WTC11 (cell line): Measurements from ENCODE around the gene CDH13. TPM values are rescaled to one million over a fixed set of nuclear protein-coding genes. Genes with fewer than 3 reads are reported as not detected.

Experiments
- ATAC-seq: fragments of 200-7000 bp; cut with Tn5 transposase; 2 replicates; pipeline ENCODE4 v1.10.0; 2021; ENCODE audit warnings: mild to moderate bottlenecking, moderate library complexity
- CTCF ChIA-PET: fragments of 300-600 bp; sonication (Branson Sonifier 250); formaldehyde crosslinking; loops from one replicate; lab custom pipeline; 2021; ENCODE audit warnings: antibody characterized with exemption; lab: Charles Lee
- POLR2A ChIA-PET: fragments of 350-600 bp; sonication (Branson Sonifier 250); formaldehyde crosslinking; loops from one replicate; lab custom pipeline; 2021; ENCODE audit warnings: antibody characterized with exemption; lab: Charles Lee
- DNase-seq: peaks from one replicate; pipeline ENCODE4 v3.0.0; 2021; ENCODE audit warnings: low spot score
- H3K27ac Mint-ChIP-seq: 2 replicates; pipeline ENCODE4 v1.8.0; 2021; ENCODE audit warnings: mixed read lengths
- H3K27me3 Mint-ChIP-seq: 2 replicates; pipeline ENCODE4 v1.8.0; 2021; ENCODE audit warnings: low read depth, mild to moderate bottlenecking, moderate library complexity, mixed read lengths
- H3K36me3 Mint-ChIP-seq: 2 replicates; pipeline ENCODE4 v1.8.0; 2021; ENCODE audit warnings: mixed read lengths
- H3K4me1 Mint-ChIP-seq: 2 replicates; pipeline ENCODE4 v1.8.0; 2022; ENCODE audit warnings: mixed read lengths
- H3K4me3 Mint-ChIP-seq: 2 replicates; pipeline ENCODE4 v1.8.0; 2021; ENCODE audit warnings: mild to moderate bottlenecking, moderate library complexity, mixed read lengths
- H3K9me3 Mint-ChIP-seq: 2 replicates; pipeline ENCODE4 v1.8.0; 2021; ENCODE audit warnings: mixed read lengths
- AFF4 ChIP-seq: sonication (generic); formaldehyde crosslinking; IDR thresholded peaks from 2 replicates; pipeline ENCODE4 v1.8.1; 2023; ENCODE audit warnings: mild to moderate bottlenecking, missing genetic modification reagents, borderline replicate concordance
- ATF1 ChIP-seq: sonication (generic); formaldehyde crosslinking; IDR thresholded peaks from 2 replicates; pipeline ENCODE4 v1.8.1; 2023; ENCODE audit warnings: mild to moderate bottlenecking, moderate library complexity, missing genetic modification reagents
- CDX4 ChIP-seq: fragments of 250-450 bp; sonication (Bioruptor Pico); IDR thresholded peaks from 2 replicates; pipeline ENCODE4 v1.9.0; 2021; ENCODE audit warnings: moderate library complexity, mild to moderate bottlenecking, inconsistent platforms, borderline replicate concordance
- ESRRA ChIP-seq: sonication (generic); formaldehyde crosslinking; IDR thresholded peaks from 2 replicates; pipeline ENCODE4 v1.8.1; 2022; ENCODE audit warnings: mild to moderate bottlenecking, missing genetic modification reagents, borderline replicate concordance
- FOXJ3 ChIP-seq: sonication (generic); formaldehyde crosslinking; IDR thresholded peaks from 2 replicates; pipeline ENCODE4 v1.9.0; 2021; ENCODE audit warnings: missing genetic modification reagents, mild to moderate bottlenecking, borderline replicate concordance
- FOXP4 ChIP-seq: sonication (generic); formaldehyde crosslinking; IDR thresholded peaks from 2 replicates; pipeline ENCODE4 v1.8.0; 2022; ENCODE audit warnings: mild to moderate bottlenecking, missing genetic modification reagents
- GABPB1 ChIP-seq: sonication (generic); formaldehyde crosslinking; IDR thresholded peaks from 2 replicates; pipeline ENCODE4 v1.8.1; 2023; ENCODE audit warnings: mild to moderate bottlenecking, missing genetic modification reagents
- GRHL2 ChIP-seq: fragments of 250-450 bp; sonication (Bioruptor Pico); IDR thresholded peaks from 2 replicates; pipeline ENCODE4 v1.8.0; 2022; ENCODE audit warnings: mild to moderate bottlenecking, moderate library complexity; ENCODE audit not compliant: insufficient replicate concordance, severe bottlenecking
- HMGXB4 ChIP-seq: sonication (generic); formaldehyde crosslinking; IDR thresholded peaks from 2 replicates; pipeline ENCODE4 v1.8.1; 2023; ENCODE audit warnings: mild to moderate bottlenecking, moderate library complexity, missing genetic modification reagents
- IRF1 ChIP-seq: sonication (generic); formaldehyde crosslinking; IDR thresholded peaks from 2 replicates; pipeline ENCODE4 v1.8.0; 2023; ENCODE audit warnings: missing genetic modification reagents
- IRF2 ChIP-seq: sonication (generic); formaldehyde crosslinking; IDR thresholded peaks from 2 replicates; pipeline ENCODE4 v1.8.0; 2022; ENCODE audit warnings: low read depth, missing genetic modification reagents, borderline replicate concordance
- MLX ChIP-seq: sonication (generic); formaldehyde crosslinking; IDR thresholded peaks from 2 replicates; pipeline ENCODE4 v1.8.1; 2023; ENCODE audit warnings: mild to moderate bottlenecking, missing genetic modification reagents, moderate library complexity
- MYBL2 ChIP-seq: sonication (generic); formaldehyde crosslinking; IDR thresholded peaks from 2 replicates; pipeline ENCODE4 v1.8.1; 2023; ENCODE audit warnings: mild to moderate bottlenecking, moderate library complexity, missing genetic modification reagents
- SMAD3 ChIP-seq: sonication (generic); formaldehyde crosslinking; IDR thresholded peaks from 2 replicates; pipeline ENCODE4 v1.8.0; 2022; ENCODE audit warnings: missing genetic modification reagents, mild to moderate bottlenecking, borderline replicate concordance
- TEAD1 ChIP-seq: sonication (generic); formaldehyde crosslinking; IDR thresholded peaks from 2 replicates; pipeline ENCODE4 v1.8.0; 2022; ENCODE audit warnings: mild to moderate bottlenecking, missing genetic modification reagents
- USF1 ChIP-seq: sonication (generic); formaldehyde crosslinking; IDR thresholded peaks from 2 replicates; pipeline ENCODE4 v1.8.0; 2022; ENCODE audit warnings: mild to moderate bottlenecking, missing genetic modification reagents
- ZBTB43 ChIP-seq: sonication (generic); formaldehyde crosslinking; IDR thresholded peaks from 2 replicates; pipeline ENCODE4 v1.8.1; 2023; ENCODE audit warnings: mild to moderate bottlenecking, missing genetic modification reagents
- ZNF416 ChIP-seq: fragments of 250-450 bp; sonication (Bioruptor Pico); IDR thresholded peaks from 2 replicates; pipeline ENCODE4 v1.9.0; 2021; ENCODE audit warnings: mild to moderate bottlenecking, inconsistent platforms
- total RNA-seq: library from RNA; stranded (reverse); gene quantifications from 3 replicates; pipeline ENCODE4 v1.2.3, GENCODE V29; 2021

The CDH13 gene
- total RNA-seq, 1 experiment from 2014 or later = 0.81 TPM

GRCh38 chr16:82796047-82796446 is 169.3 kb downstream of the CDH13 start (continued):
- TF ChIP-seq USF1 (CRISPR knock-in tag) = no peak

- Mint-ChIP-seq H3K27ac (no peak overlapping the region), H3K4me3 (no peak overlapping the region), H3K4me1 (peaks cover under 1% of the 10 kb centered on the region; the same call in 1 of the 2 replicates), H3K27me3 (no peaks in the 10 kb centered on the region), H3K9me3 (no peaks in the 10 kb centered on the region), H3K36me3 (no peaks in the 10 kb centered on the region)
- POLR2A ChIA-PET = no interaction called here
- ATAC-seq (no peak), DNase-seq (no peak)
- TF ChIP-seq ESRRA = no peak
- no peak for TF ChIP-seq GABPB1 (CRISPR knock-in tag)
- TF ChIP-seq CDX4 (CRISPR knock-in tag) = no peak
- no peak for TF ChIP-seq HMGXB4 (CRISPR knock-in tag)
- no peak for TF ChIP-seq FOXJ3 (CRISPR knock-in tag)
- TF ChIP-seq ATF1 = no peak
- no peak for TF ChIP-seq TEAD1 (CRISPR knock-in tag)
- no peak for TF ChIP-seq MLX (CRISPR knock-in tag)
- TF ChIP-seq ZBTB43 = no peak
- TF ChIP-seq ZNF416 (CRISPR knock-in tag) = no peak
- TF ChIP-seq SMAD3 (CRISPR knock-in tag) = no peak
- TF ChIP-seq MYBL2 (CRISPR knock-in tag) = no peak
- no peak for TF ChIP-seq GRHL2 (CRISPR knock-in tag)
- TF ChIP-seq IRF2 = no peak
- TF ChIP-seq AFF4 (CRISPR knock-in tag) = no peak
- TF ChIP-seq IRF1 = no peak
- TF ChIP-seq FOXP4 (CRISPR knock-in tag) = no peak
- CTCF ChIA-PET = no interaction called here
Observed at GRCh38 chr16:82801361-82801760, 174.6 kb downstream of the CDH13 start.
